GM13976 (cell line): ENCODE data around the gene NREP.
A peak's percentile ranks its signal among the peaks of the same experiment; 100 is the strongest.

Source experiments
- DNase-seq: peaks from one replicate; pipeline ENCODE4 v3.0.0; 2012; ENCODE audit warnings: low spot score
- in situ Hi-C: fragments of 300-500 bp; cut with MboI; formaldehyde crosslinking; loops from one replicate; pipeline ENCODE4 v1.12.0; 2022; ENCODE audit warnings: low sequenced_read_pairs, mixed read lengths, inconsistent platforms; ENCODE audit not compliant: unreplicated experiment
- TF ChIP-seq, protein P1 (sequence below): IDR thresholded peaks from 2 replicates; pipeline ENCODE4 v1.5.1; 2012; ENCODE audit warnings: borderline replicate concordance, mild to moderate bottlenecking; ENCODE audit not compliant: insufficient read depth; ENCODE audit errors: extremely low read depth, missing control alignments, control extremely low read depth

NREP gene

DNA sequence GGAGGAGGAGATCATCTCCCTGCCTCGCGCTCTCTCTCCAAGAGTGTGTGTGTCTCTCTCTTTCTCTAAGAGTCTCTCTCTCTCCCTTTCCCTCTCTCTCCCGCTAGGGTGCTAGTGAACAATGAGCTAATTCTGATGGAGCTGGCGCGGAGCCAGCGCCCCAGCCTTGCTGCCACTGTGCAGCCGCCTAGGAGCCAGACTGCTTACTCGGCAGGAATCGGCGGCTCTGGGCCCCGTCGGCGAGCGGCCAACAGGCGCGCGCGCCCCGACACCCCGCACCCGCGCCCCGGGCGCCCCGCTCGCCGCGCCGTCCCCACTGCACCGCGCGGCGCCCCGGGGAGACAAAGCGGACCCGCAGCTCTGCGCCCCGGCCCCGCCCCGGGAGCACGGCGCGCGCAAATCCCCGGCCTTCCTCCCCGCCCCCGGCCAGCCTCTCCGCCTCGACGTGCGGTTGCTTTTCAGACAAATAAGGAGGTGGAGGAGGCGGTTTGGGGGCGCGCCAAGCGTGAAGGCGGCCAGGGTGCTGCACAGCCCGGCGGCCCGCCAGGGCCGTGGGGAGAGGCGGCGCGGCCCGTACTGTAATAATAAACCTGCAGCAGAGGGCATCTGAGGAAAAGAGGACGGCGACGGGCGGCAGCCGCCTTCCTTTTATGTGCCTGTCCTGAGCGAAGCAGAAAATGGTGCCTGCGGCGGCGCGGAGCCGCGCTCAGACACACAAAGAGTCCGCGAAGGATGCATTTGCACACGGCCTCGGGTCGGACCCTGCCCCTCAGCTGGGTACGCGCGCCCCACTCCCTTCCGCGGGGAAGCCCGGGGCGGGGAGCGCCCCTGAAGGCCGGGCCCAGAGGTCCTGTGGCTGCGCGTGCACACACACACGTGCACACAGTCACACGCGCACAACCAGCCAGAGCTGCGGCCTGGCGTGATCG lies 625 bp upstream of the NREP start:
- peak; percentile 88 for DNase-seq
- TF ChIP-seq, protein P1, sequence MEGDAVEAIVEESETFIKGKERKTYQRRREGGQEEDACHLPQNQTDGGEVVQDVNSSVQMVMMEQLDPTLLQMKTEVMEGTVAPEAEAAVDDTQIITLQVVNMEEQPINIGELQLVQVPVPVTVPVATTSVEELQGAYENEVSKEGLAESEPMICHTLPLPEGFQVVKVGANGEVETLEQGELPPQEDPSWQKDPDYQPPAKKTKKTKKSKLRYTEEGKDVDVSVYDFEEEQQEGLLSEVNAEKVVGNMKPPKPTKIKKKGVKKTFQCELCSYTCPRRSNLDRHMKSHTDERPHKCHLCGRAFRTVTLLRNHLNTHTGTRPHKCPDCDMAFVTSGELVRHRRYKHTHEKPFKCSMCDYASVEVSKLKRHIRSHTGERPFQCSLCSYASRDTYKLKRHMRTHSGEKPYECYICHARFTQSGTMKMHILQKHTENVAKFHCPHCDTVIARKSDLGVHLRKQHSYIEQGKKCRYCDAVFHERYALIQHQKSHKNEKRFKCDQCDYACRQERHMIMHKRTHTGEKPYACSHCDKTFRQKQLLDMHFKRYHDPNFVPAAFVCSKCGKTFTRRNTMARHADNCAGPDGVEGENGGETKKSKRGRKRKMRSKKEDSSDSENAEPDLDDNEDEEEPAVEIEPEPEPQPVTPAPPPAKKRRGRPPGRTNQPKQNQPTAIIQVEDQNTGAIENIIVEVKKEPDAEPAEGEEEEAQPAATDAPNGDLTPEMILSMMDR = no peak
- in situ Hi-C loops = no loop called here

- in situ Hi-C loops = no loop called here
- no peak for DNase-seq
- TF ChIP-seq, protein P1 = no peak
Measured at GRCh38 chr5:111755942-111756381, 1.0 kb downstream of the NREP start.

DNA sequence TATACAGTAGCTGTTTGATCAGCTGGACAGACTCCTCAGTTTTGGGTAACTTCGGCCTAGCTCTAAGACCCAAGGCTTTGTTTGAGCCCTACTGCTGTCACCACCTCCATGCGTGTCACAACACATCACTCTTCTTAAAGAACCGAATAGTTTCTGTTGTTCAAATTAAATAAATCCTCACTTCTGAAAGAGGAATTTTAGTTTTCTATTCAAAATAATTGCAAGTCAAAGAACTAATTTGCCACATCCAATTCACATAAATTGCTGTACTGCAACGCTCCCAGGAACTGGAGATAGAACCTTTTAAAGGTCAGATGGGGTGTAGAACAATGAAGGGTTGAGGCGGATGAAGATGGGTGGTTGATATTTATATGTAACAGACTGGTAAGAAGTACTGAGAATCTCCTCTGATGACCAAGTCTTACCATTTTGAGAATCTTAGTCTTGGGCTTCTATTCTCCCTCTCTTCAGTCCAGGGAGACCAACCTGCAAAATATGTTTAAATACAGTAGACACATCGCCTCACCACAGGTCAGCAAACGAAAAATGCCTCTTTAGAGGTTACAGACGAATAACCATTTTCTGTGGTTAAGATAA lies 1.6 kb downstream of the NREP start:
- in situ Hi-C loops = no loop called here
- no peak for DNase-seq

DNA sequence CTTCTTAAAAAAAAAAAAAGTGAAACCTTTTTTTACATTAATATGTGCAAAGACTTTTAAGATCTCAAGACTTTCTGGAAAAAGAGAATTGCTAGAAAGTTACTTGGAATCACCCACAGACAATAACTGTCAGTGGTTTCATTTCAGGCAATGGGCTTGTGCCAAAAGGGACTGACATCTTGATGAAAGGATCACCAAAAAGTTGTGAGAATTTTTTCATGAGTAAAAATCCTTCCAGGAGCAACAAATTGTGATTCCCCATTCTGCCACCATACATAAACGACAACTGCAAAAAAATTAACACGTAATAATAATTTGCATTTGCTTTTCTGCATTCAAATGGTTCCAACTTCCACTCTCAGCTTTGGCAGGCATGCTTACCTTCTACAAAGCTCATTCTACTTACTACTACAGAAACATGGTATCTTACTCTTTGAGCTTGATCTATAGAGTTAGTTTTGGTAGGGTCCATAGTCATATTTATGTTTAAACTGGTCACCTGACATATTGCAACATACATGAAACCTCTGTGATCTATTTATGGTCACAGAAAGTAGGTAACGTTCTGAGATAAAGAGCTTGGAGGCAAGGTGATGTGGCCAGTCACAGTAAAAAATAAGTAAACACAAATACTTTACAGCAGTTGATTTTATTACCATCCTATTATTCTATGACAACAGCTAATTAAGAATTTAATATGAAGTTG lies 3.0 kb downstream of the NREP start:
- no peak for DNase-seq
- in situ Hi-C loops = no loop called here
- TF ChIP-seq, protein P1 = no peak

More for the DNA sequence above, 1.6 kb downstream of the NREP start:
- TF ChIP-seq, protein P1 = no peak

DNA sequence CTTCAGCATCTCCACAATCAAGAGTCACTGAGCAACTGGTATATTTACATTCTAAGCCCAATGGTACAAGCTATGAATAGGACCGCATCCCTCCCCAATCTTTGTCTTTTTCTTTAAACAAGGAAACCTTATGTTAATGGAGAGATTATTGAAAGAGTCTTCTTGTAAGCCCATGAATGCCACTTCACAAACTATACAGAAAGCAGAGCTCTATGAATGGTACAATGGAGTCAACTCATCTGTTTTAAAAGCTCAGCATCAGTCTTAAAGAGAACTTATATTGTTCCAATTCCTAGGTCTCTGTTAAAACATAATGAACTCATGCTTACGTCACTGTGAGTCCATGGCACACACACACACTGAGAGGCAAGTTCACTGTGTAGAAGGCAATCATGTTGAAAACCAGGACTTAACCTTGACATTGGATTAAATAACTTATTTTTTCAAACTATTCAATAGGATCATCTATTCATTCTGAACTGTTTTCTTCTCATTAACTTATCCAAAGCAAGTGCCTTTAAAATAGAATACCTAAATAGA lies 4.5 kb downstream of the NREP start:
- no peak for DNase-seq
- in situ Hi-C loops = no loop called here
- TF ChIP-seq, protein P1 = no peak
